ENCODE measurements around the gene TRIM56.

GRCh38 chr7:101140339-101140699 is 55.0 kb downstream of the TRIM56 start:
- TF ChIP-seq CTCF (IDR thresholded peaks at IDR 0.05; ENCODE audit: insufficient read depth, low read length, poor library complexity, severe bottlenecking) (no peak), EZH2phosphoT487 (conservative IDR thresholded peaks at IDR 0.05; ENCODE audit: low read length) (no peak)

Measured in SU-DHL-6 (cell line).